Tibial nerve (tissue), 4 donors: ENCODE data around the gene SSBP2. TPM values are rescaled to one million over a fixed set of nuclear protein-coding genes. Genes with fewer than 3 reads are reported as not detected.

Source experiments
- DNase-seq, 2 donors: peaks; one replicate each; pipeline ENCODE4 v3.0.0-alpha.2; 2019; ENCODE audit warnings: low spot score in 2 of 2
- H3K27ac ChIP-seq, 4 donors: fragments of 200-600 bp; sonication (generic) in 3 of 4; one replicate each; pipeline ENCODE4 v1.5.1; 2017 to 2019; ENCODE audit warnings: mild to moderate bottlenecking in 1 of 4
- H3K27me3 ChIP-seq, 2 donors: fragments of 200-600 bp; sonication (generic) in 1 of 2; one replicate each; pipeline versions ENCODE4 v1.5.1 to v1.6.0; 2017 to 2019
- H3K36me3 ChIP-seq, 3 donors: fragments of 200-600 bp; sonication (generic); one replicate each; pipeline ENCODE4 v1.5.1; 2018 to 2019
- H3K4me1 ChIP-seq, 4 donors: fragments of 200-600 bp; sonication (generic) in 3 of 4; one replicate each; pipeline ENCODE4 v1.5.1; 2017 to 2019
- H3K4me3 ChIP-seq, 4 donors: fragments of 200-600 bp; sonication (generic) in 3 of 4; one replicate each; pipeline ENCODE4 v1.5.1; 2017 to 2019; ENCODE audit warnings: mild to moderate bottlenecking in 1 of 4, moderate library complexity in 1 of 4
- H3K9me3 ChIP-seq, 4 donors: fragments of 200-600 bp; sonication (generic) in 3 of 4; one replicate each; pipeline ENCODE4 v1.5.1; 2017 to 2019
- EP300 ChIP-seq, 2 donors: sonication (generic); formaldehyde crosslinking; IDR thresholded peaks; one replicate each; pipeline ENCODE4 v1.6.1; 2017; ENCODE audit warnings: antibody characterized with exemption in 2 of 2, mild to moderate bottlenecking in 1 of 2
- POLR2A ChIP-seq, 2 donors: fragments of 450-650 bp; IDR thresholded peaks; one replicate each; pipeline ENCODE4 v1.6.1; 2017; ENCODE audit warnings: antibody characterized with exemption in 2 of 2, mild to moderate bottlenecking in 2 of 2, moderate library complexity in 2 of 2
- WGBS, 2 donors: methylation state at CpG; one replicate each; pipeline ENCODE4 v1.1.5; 2018; 5-methylcytosine and 5-hydroxymethylcytosine counted together
- total RNA-seq, 4 donors: library from RNA; depleted of rRNA; stranded (reverse); fragments of >200 nt; gene quantifications; one replicate each; pipeline ENCODE4 v1.1.0, GENCODE V29; 2016
- TF ChIP-seq, protein P1 (sequence below), 5 experiments: fragments of 200-600 bp in 3 of 5; fragments of 450-650 bp in 2 of 5; sonication (generic) in 3 of 5; IDR thresholded peaks; one replicate each; pipeline ENCODE4 v1.5.1; 2016 to 2019; ENCODE audit warnings: antibody characterized with exemption in 5 of 5, mild to moderate bottlenecking in 3 of 5, moderate library complexity in 2 of 5

Gene SSBP2
- total RNA-seq, 4 donors from 2014 or later, result 62.6 to 95.1 (median 77.5) TPM

DNA sequence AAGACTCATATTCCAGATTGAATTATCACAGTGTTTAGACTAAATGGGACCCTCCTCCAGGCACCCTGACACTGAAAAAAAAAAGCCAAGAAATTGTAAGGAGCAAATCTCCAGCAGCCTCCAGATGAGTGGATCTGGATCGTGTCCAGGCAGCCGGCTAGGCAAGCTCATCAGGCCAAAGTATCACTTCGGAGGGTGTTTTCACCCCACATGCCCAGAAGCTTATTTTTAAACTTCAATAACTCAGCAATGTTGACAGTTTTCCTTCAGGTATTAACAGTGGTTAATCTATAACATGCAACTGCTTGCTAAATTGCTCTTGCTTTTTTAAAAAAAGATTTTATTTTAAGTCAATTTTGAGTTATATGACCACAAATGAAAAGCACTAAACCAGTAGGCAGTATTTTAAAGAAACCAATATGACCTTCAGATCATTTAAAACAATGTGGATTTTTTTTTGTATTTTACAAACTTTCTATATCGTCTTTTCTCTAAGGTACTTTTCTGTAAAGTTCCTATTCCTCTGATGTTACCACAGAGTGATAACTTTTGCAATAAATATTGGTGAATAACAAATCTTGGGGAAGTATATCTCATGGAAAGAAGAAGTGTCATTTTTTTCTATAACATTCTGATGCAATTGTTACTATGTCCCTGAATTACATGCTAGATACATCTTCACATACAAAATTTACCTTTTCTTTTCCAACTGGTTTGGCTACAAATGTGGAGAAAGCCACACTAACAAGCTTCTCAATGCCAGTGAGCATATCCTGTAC is 387.6 kb downstream of the SSBP2 start:
- Histone ChIP-seq H3K4me1 (no peaks in the 10 kb centered on the region), H3K27me3 (no peaks in the 10 kb centered on the region), H3K4me3 (no peak overlapping the region), H3K27ac (no peak overlapping the region), H3K36me3 (no peaks in the 10 kb centered on the region), H3K9me3 (no peaks in the 10 kb centered on the region)
- no peak for TF ChIP-seq POLR2A (IDR thresholded peaks at IDR 0.05)
- no peak for TF ChIP-seq EP300 (IDR thresholded peaks at IDR 0.05)
- TF ChIP-seq, protein P1, sequence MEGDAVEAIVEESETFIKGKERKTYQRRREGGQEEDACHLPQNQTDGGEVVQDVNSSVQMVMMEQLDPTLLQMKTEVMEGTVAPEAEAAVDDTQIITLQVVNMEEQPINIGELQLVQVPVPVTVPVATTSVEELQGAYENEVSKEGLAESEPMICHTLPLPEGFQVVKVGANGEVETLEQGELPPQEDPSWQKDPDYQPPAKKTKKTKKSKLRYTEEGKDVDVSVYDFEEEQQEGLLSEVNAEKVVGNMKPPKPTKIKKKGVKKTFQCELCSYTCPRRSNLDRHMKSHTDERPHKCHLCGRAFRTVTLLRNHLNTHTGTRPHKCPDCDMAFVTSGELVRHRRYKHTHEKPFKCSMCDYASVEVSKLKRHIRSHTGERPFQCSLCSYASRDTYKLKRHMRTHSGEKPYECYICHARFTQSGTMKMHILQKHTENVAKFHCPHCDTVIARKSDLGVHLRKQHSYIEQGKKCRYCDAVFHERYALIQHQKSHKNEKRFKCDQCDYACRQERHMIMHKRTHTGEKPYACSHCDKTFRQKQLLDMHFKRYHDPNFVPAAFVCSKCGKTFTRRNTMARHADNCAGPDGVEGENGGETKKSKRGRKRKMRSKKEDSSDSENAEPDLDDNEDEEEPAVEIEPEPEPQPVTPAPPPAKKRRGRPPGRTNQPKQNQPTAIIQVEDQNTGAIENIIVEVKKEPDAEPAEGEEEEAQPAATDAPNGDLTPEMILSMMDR (IDR thresholded peaks at IDR 0.05), result no peak
- no peak for DNase-seq
- WGBS, 2 donors, result 50 to 67% methylated on average over 4 of the region's 4 CpGs

Other genes with a start within 250 kb of the SSBP2 start
- 10 to 100 TPM in 1 of 4 donors, 1 to 10 TPM in 3; 3.5 to 25.1 (median 6.9) TPM for gene ATG10, start 220.9 kb upstream of the SSBP2 start, total RNA-seq